Stimulated activated CD8-positive, alpha-beta memory T cell treated with anti-CD3 and anti-CD28 coated beads, Interleukin-7, amount 100 ng/mL, for 1 hour (primary cell): ENCODE results near the gene PCGF3.
"Not testable (repeated sequence)": the region's sequence is repeated elsewhere in the genome, so short reads cannot be mapped to it uniquely, and the experiment has no call there.

Experiments used
- DNase-seq, 2 donors: peaks; one replicate each; pipeline ENCODE4 v3.0.0-alpha.2; 2020; ENCODE audit warnings: low read depth in 2 of 2

The PCGF3 gene

GRCh38 chr4:704198-704891 is 1.3 kb upstream of the PCGF3 start:
- no peak for DNase-seq

DNA sequence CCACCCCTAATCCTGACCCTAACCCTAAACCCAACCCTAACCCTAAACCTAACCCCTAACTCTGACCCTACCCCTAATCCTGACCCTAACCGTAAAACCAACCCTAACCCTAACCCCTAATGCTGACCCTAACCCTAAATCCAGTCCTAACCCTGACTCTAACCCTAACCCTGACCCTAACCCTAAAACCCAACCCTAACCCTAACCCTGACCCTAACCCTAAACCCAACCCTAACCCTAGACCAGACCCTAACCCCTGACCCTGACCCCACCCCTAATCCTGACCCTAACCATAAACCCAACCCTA is 708 bp upstream of the PCGF3 start:
- DNase-seq: no peak

GRCh38 chr4:706083-706633 is 526 bp downstream of the PCGF3 start:
- not testable (repeated sequence) for DNase-seq

GRCh38 chr4:706834-707598 is 1.4 kb downstream of the PCGF3 start:
- no peak for DNase-seq

GRCh38 chr4:707929-708630 is 2.4 kb downstream of the PCGF3 start:
- DNase-seq: no peak

- no peak for DNase-seq
Measured at GRCh38 chr4:708631-708933, 3.0 kb downstream of the PCGF3 start.

GRCh38 chr4:709348-709747 is 3.7 kb downstream of the PCGF3 start:
- DNase-seq: no peak

DNA sequence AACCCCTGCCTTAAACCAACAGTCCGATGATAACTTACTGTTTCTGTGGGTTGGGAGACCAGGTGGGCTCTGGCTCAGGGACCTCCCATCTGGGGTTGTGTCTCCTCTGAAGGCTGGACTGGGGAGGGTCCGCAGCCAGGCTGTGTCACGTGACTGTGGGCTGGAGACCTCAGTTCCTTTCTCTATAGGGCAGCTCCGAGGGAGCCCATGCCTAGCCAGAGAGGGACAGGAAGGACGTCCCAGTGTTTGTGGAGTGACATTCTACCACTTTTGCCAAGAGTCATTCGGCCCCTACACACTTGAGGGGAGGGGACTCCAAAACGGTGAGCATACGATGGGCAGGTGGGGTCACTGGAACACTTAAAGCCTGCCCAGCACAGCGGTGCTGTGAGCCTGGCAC is 4.5 kb downstream of the PCGF3 start:
- no peak for DNase-seq

DNA sequence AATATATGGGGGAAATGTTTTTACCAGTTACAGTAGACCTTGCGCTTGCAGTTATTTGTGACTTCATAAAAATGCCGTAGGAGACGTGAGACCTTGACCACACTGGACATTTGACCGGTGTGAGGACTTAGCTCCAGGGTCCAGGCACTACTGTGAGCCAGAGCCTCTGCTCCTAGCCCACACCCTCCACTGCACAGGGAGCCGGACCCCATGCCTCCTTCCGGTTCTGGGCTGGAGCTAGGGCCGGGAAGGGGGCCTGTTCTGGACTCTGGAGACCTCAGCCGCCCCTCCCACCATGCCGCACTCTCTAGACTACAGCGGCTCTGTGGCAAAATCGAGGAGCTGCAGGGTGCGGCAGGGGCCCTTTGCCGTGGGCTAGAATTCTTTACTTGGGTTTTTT is 5.3 kb downstream of the PCGF3 start:
- DNase-seq: no peak

- DNase-seq: no peak
Measured at GRCh38 chr4:712093-712492, 6.5 kb downstream of the PCGF3 start.

GRCh38 chr4:712916-713632 is 7.4 kb downstream of the PCGF3 start:
- no peak for DNase-seq

DNA sequence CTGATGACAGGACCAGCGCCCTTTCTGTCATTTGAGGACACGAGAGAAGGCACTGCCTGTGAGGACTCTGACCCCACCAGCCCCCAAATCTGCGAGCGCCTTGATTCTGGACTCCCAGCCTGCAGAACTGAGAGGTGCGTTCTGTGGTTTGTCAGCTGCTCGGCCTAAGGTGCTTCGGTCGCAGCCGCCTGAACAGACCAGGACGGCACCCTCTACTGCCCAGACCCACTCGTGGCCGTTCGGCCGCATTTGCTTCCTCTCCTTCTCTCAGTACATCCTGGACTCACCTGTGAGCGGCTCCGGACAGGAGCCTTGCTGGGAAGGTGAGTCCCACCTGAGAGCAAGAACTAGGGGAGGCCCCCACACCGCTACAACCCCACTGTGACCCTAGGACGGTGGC is 8.5 kb downstream of the PCGF3 start:
- DNase-seq: no peak

DNA sequence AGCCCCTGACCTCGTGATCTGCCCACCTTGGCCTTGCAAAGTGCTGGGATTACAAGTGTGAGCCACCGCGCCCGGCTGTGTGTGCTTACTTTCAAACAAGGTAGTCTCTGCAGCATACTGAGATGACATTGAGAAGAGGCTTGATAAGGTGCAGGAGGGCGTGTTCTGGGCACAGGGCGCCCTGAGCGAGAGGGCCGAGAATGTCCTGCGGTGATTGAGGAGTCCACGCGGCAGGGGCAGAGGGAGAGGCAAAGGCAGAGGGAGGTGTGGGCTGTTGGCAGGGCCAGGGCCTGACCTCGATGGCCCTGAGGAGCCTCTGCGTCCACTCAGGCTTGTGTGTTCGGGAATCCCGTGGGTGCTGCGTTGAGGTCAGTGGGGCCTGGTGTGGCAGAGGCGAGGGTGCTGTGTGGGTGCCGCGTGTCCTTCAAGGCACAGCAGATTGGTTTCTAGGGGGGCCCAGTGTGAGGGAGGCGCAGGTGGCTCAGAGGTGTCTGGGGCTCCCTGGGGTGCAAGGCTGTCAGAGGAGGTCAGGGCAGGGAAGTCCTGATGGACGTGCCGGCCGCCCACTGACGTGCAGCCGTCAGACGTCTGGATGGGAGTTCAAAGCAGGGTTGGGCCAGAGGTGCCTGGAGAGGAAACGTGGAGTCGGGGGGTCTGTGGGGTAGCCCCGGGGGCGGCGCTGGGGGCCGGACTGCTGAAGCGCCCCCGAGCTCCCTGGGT is 12.1 kb downstream of the PCGF3 start:
- no peak for DNase-seq

DNA sequence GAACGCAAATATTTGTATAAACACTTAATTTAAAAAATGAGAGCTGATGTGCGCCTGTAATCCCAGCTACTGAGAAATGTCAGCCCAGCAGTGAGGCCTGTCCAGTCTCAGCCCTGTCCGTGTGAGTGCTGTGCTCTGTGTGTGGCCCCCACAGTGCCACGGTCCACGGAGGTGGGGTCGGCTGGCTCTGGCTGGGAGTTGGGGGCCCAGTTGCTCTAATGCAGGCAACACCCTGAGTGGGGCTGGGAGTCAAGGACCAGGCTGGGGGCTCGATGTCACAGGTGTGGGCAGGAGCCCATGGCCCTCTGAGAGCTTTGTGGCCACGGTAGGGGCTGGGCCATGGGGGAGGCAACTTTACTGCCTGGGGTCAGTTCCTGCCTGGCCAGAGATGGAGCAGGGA is 12.8 kb downstream of the PCGF3 start:
- DNase-seq: no peak

- no peak for DNase-seq
Measured at GRCh38 chr4:720111-720860, 14.7 kb downstream of the PCGF3 start.

DNA sequence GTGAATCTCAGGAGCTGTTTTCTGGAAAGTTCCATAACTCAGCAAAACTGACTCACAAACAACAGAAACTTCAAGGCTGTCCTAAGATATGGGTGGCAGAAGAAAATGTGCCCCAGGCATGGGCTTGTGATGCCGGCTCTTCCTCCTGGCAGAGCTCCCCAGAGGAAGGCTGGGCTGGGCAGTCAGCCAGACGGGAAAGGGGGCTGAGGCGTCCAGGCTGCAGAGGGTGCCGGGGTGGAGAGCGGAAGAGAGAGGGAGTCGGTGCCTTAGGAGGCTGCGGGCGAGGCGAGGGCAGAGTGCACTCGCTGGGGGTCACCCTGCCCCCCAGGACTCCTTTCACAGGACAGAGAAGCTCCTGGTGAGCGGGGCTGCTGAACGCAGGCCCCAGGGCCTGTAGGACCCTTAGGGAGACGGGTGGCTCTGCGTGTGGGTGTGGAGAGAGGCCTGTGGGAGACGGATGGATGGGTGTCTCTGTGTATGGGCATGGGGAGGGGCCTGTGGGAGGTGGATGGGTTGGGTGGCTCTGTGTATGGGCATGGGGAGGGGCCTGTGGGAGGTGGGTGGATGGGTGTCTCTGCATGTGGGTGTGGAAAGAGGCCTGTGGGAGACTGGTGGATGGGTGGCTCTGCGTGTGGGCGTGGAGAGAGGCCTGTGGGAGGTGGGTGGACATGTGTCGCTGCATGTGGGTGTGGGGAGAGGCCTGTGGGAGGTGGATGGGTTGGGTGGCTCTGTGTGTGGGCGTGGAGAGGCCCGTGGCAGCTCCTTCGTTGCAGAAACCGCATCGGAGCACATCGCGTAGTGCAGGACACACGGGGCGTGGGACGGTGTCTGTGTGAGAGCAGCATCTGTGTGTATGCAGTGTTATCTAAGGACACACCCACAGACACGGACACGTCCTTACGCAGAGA is 15.9 kb downstream of the PCGF3 start:
- no peak for DNase-seq

DNA sequence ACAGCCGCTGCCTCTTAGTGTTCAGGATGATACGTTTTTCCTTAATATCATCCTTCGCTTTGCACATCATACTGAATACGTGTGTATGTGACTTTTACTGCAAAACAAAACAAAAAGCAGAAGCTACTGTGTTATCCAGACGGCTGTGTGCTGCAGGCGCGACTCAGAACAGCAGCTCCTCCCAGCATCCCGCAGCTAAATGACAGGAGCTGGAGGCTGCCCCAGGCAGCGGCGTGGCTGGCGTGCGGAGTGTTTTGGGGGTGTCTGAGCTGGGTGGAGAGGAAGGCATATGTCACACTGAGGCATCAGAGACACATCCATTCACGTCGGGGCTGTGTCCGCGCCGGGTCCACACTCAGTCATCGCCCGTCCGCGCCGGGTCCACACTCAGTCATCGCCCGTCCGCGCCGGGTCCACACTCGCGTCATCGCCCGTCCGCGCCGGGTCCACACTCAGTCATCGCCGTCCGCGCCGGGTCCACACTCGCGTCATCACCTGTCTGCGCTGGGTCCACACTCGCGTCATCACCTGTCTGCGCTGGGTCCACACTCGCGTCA is 16.6 kb downstream of the PCGF3 start:
- DNase-seq: no peak

DNA sequence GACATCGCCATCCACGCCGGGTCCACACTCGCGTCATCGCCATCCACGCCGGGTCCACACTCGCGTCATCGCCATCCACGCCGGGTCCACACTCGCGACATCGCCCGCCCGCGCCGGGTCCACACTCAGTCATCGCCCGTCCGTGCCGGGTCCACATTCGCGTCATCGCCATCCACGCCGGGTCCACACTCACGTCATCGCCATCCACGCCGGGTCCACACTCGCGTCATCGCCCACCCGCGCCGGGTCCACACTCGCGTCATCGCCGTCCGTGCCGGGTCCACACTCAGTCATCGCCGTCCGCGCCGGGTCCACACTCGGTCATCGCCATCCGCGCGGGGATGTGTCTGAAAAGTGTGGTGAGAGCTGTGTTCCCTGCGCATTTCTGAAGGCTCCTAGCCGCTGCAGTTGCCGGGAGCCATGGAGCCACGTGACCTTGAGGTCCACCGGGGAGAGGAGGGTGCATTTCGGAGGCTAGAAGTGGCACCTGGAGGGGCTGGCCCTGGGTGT is 17.3 kb downstream of the PCGF3 start:
- no peak for DNase-seq
